Ovary (tissue), 3 donors: ENCODE measurements around the gene SMPD1.

Source experiments
- EP300 ChIP-seq: sonication (generic); formaldehyde crosslinking; IDR thresholded peaks from one replicate; pipeline ENCODE4 v1.6.1; 2017; ENCODE audit warnings: antibody characterized with exemption
- POLR2A ChIP-seq: fragments of 450-650 bp; IDR thresholded peaks from one replicate; pipeline ENCODE4 v1.6.1; 2017; ENCODE audit warnings: antibody characterized with exemption, mild to moderate bottlenecking, moderate library complexity
- TF ChIP-seq, protein P1 (sequence below), 3 donors: fragments of 450-650 bp in 2 of 3; fragments of 200-600 bp in 1 of 3; IDR thresholded peaks; one replicate each; pipeline versions ENCODE4 v1.5.1 to v1.8.0; 2016 to 2022; ENCODE audit warnings: antibody characterized with exemption in 3 of 3, mild to moderate bottlenecking in 1 of 3
- donor health status: DM: no; HTN: no; CAD: no.

DNA sequence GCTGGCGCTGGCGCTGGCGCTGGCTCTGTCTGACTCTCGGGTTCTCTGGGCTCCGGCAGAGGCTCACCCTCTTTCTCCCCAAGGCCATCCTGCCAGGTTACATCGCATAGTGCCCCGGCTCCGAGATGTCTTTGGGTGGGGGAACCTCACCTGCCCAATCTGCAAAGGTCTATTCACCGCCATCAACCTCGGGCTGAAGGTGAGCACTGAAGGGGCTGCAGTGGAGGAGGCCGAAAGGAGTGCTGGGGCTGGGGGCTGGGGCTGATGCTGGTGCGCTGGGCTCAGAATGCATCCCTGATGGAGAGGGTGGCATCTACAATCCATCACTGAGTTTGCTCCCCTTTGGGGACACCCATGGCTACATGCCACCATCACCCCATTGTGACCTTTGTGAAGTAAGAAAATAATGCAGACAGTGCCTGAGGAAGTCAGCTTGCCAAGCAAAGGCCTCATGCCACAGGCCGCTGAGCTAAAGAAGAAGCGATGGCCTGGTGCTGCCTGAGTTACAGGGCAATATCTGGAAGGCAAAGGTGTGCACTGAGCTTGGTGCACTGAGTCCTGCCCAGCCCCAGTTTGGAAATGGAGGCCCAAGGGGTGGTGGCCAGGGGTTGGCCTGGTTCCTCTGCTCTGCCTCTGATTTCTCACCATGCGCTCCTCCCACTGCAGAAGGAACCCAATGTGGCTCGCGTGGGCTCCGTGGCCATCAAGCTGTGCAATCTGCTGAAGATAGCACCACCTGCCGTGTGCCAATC is 620 bp downstream of the SMPD1 start:
- TF ChIP-seq, protein P1, sequence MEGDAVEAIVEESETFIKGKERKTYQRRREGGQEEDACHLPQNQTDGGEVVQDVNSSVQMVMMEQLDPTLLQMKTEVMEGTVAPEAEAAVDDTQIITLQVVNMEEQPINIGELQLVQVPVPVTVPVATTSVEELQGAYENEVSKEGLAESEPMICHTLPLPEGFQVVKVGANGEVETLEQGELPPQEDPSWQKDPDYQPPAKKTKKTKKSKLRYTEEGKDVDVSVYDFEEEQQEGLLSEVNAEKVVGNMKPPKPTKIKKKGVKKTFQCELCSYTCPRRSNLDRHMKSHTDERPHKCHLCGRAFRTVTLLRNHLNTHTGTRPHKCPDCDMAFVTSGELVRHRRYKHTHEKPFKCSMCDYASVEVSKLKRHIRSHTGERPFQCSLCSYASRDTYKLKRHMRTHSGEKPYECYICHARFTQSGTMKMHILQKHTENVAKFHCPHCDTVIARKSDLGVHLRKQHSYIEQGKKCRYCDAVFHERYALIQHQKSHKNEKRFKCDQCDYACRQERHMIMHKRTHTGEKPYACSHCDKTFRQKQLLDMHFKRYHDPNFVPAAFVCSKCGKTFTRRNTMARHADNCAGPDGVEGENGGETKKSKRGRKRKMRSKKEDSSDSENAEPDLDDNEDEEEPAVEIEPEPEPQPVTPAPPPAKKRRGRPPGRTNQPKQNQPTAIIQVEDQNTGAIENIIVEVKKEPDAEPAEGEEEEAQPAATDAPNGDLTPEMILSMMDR (IDR thresholded peaks at IDR 0.05): no peak
- TF ChIP-seq POLR2A (no peak), EP300 (no peak)
